Right atrium auricular region (tissue), 2 donors: ENCODE data around the gene CDCP2. TPM values are rescaled to one million over a fixed set of nuclear protein-coding genes. Genes with fewer than 3 reads are reported as not detected.

Source experiments
- DNase-seq: peaks from one replicate; pipeline ENCODE4 v3.0.0-alpha.2; 2019; ENCODE audit warnings: low spot score
- H3K27ac ChIP-seq, 2 donors: fragments of 200-600 bp; sonication (generic); 1 replicate in 1 of 2; 2 replicates in 1 of 2; pipeline ENCODE4 v1.5.1; 2016 to 2019
- H3K27me3 ChIP-seq, 2 donors: fragments of 200-600 bp; sonication (generic); one replicate each; pipeline versions ENCODE4 v1.5.1 to v1.6.0; 2017 to 2019
- H3K36me3 ChIP-seq: fragments of 200-600 bp; sonication (generic); one replicate; pipeline ENCODE4 v1.5.1; 2016
- H3K4me1 ChIP-seq, 2 donors: fragments of 200-600 bp; sonication (generic); one replicate each; pipeline versions ENCODE4 v1.5.1 to v1.6.0; 2017 to 2019
- H3K4me3 ChIP-seq, 2 donors: fragments of 200-600 bp; sonication (generic); 1 replicate in 1 of 2; 2 replicates in 1 of 2; pipeline ENCODE4 v1.5.1; 2017 to 2019; ENCODE audit warnings: mild to moderate bottlenecking in 1 of 2, moderate library complexity in 1 of 2
- H3K9me3 ChIP-seq, 2 donors: fragments of 200-600 bp; sonication (generic); one replicate each; pipeline ENCODE4 v1.5.1; 2019
- total RNA-seq, 2 donors: library from RNA; depleted of rRNA; stranded (reverse); fragments of >200 nt; gene quantifications; one replicate each; pipeline ENCODE4 v1.1.0, GENCODE V29; 2016
- TF ChIP-seq, protein P1 (sequence below), 2 donors: fragments of 200-600 bp; sonication (generic); IDR thresholded peaks; one replicate each; pipeline ENCODE4 v1.5.1; 2019; ENCODE audit warnings: antibody characterized with exemption in 2 of 2

CDCP2 gene
- total RNA-seq, 2 donors from 2014 or later: not detected

GRCh38 chr1:54094001-54094729 is 58.6 kb downstream of the CDCP2 start:
- Histone ChIP-seq H3K27ac (no peak overlapping the region), H3K27me3 (no peaks in the 10 kb centered on the region), H3K4me3 (no peak overlapping the region), H3K9me3 (no peaks in the 10 kb centered on the region), H3K4me1 (no peaks in the 10 kb centered on the region), H3K36me3 (peaks cover 6% of the 10 kb centered on the region)
- no peak for DNase-seq
- TF ChIP-seq, protein P1, sequence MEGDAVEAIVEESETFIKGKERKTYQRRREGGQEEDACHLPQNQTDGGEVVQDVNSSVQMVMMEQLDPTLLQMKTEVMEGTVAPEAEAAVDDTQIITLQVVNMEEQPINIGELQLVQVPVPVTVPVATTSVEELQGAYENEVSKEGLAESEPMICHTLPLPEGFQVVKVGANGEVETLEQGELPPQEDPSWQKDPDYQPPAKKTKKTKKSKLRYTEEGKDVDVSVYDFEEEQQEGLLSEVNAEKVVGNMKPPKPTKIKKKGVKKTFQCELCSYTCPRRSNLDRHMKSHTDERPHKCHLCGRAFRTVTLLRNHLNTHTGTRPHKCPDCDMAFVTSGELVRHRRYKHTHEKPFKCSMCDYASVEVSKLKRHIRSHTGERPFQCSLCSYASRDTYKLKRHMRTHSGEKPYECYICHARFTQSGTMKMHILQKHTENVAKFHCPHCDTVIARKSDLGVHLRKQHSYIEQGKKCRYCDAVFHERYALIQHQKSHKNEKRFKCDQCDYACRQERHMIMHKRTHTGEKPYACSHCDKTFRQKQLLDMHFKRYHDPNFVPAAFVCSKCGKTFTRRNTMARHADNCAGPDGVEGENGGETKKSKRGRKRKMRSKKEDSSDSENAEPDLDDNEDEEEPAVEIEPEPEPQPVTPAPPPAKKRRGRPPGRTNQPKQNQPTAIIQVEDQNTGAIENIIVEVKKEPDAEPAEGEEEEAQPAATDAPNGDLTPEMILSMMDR (IDR thresholded peaks at IDR 0.05): no peak

DNA sequence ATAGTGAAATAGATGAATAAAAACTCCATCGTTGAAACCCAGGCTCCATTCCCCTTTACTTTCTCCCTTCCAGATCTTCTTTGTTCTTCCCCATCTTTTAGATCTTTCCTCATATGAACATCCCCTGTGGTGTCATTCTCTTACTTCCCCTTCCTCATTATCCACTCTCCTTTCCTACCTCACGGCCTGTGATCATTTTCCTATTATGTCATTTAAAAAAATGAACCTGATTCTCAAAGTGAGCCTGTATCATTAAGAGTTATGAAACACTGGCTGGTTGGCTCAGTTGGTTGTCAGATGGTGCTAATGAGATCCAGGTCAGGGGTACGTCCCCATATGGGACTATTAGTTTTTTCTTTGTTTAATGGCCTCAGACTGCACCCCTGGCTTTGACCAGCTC is 61.1 kb downstream of the CDCP2 start:
- Histone ChIP-seq H3K4me3 (no peak overlapping the region), H3K27ac (no peak overlapping the region), H3K9me3 (no peaks in the 10 kb centered on the region), H3K36me3 (peaks cover 3% of the 10 kb centered on the region), H3K4me1 (no peaks in the 10 kb centered on the region), H3K27me3 (no peaks in the 10 kb centered on the region)
- DNase-seq: no peak
- TF ChIP-seq, protein P1 (IDR thresholded peaks at IDR 0.05): no peak

- H3K27me3 ChIP-seq: no peaks in the 10 kb centered on the region
- no peak overlapping the region for H3K27ac ChIP-seq
- H3K4me1 ChIP-seq: no peaks in the 10 kb centered on the region
- H3K4me3 ChIP-seq: no peak overlapping the region
- TF ChIP-seq, protein P1 (IDR thresholded peaks at IDR 0.05): no peak
- no peaks in the 10 kb centered on the region for H3K36me3 ChIP-seq
- DNase-seq: no peak
- H3K9me3 ChIP-seq: no peaks in the 10 kb centered on the region
These were observed 64.4 kb downstream of the CDCP2 start for GRCh38 chr1:54088385-54088784.

GRCh38 chr1:54086754-54087153 is 66.0 kb downstream of the CDCP2 start:
- TF ChIP-seq, protein P1 (IDR thresholded peaks at IDR 0.05): no peak
- DNase-seq: no peak
- no peaks in the 10 kb centered on the region for H3K4me1 ChIP-seq

GRCh38 chr1:54084794-54085193 is 68.0 kb downstream of the CDCP2 start:
- H3K36me3 ChIP-seq: no peaks in the 10 kb centered on the region
- no peaks in the 10 kb centered on the region for H3K9me3 ChIP-seq
- no peaks in the 10 kb centered on the region for H3K27me3 ChIP-seq
- TF ChIP-seq, protein P1 (IDR thresholded peaks at IDR 0.05): no peak
- H3K4me3 ChIP-seq: no peak overlapping the region
- H3K4me1 ChIP-seq: no peaks in the 10 kb centered on the region
- no peak overlapping the region for H3K27ac ChIP-seq
- no peak for DNase-seq

More at GRCh38 chr1:54086754-54087153, 66.0 kb downstream of the CDCP2 start:
- H3K27ac ChIP-seq: no peak overlapping the region
- no peaks in the 10 kb centered on the region for H3K27me3 ChIP-seq
- no peak overlapping the region for H3K4me3 ChIP-seq
- H3K9me3 ChIP-seq: no peaks in the 10 kb centered on the region
- H3K36me3 ChIP-seq: no peaks in the 10 kb centered on the region

Other genes starting within 250 kb of the CDCP2 start
- gene IFT25, start 207.3 kb downstream of the CDCP2 start, total RNA-seq: 10 to 100 TPM in 1 of 2 donors, 1 to 10 TPM in 1; 6.5 to 10.1 TPM
- 10 to 100 TPM; 10.5 to 10.6 TPM for gene LRRC42, start 206.7 kb downstream of the CDCP2 start, total RNA-seq
- not detected for gene LDLRAD1, start 134.8 kb downstream of the CDCP2 start, total RNA-seq
- 100 to 1,000 TPM; 277 to 390 TPM for gene TMEM59, start 99.8 kb downstream of the CDCP2 start, total RNA-seq
- 1 to 10 TPM; 3.3 to 5.6 TPM for gene TCEANC2, start 99.4 kb downstream of the CDCP2 start, total RNA-seq
- 1 to 10 TPM; 2.0 to 3.5 TPM for gene CYB5RL, start 47.0 kb upstream of the CDCP2 start, total RNA-seq
- 10 to 100 TPM; 63.1 to 75.9 TPM for gene MRPL37, start 47.2 kb upstream of the CDCP2 start, total RNA-seq